GM10266 (cell line): ENCODE data around the gene WNT9A.
"Not testable (repeated sequence)": the region's sequence is repeated elsewhere in the genome, so short reads cannot be mapped to it uniquely, and the experiment has no call there.

ENCODE experiments used
- DNase-seq: peaks from one replicate; pipeline ENCODE4 v3.0.0; 2012; ENCODE audit errors: extremely low spot score
- TF ChIP-seq, protein P1 (sequence below): IDR thresholded peaks from 2 replicates; pipeline ENCODE4 v1.5.1; 2012; ENCODE audit warnings: mild to moderate bottlenecking, low read depth; ENCODE audit not compliant: control insufficient read depth, insufficient read depth; ENCODE audit errors: missing control alignments

The WNT9A gene

GRCh38 chr1:227880342-227880924 is 67.3 kb downstream of the WNT9A start:
- no peak for DNase-seq
- TF ChIP-seq, protein P1, sequence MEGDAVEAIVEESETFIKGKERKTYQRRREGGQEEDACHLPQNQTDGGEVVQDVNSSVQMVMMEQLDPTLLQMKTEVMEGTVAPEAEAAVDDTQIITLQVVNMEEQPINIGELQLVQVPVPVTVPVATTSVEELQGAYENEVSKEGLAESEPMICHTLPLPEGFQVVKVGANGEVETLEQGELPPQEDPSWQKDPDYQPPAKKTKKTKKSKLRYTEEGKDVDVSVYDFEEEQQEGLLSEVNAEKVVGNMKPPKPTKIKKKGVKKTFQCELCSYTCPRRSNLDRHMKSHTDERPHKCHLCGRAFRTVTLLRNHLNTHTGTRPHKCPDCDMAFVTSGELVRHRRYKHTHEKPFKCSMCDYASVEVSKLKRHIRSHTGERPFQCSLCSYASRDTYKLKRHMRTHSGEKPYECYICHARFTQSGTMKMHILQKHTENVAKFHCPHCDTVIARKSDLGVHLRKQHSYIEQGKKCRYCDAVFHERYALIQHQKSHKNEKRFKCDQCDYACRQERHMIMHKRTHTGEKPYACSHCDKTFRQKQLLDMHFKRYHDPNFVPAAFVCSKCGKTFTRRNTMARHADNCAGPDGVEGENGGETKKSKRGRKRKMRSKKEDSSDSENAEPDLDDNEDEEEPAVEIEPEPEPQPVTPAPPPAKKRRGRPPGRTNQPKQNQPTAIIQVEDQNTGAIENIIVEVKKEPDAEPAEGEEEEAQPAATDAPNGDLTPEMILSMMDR, result no peak

GRCh38 chr1:227877810-227878209 is 69.9 kb downstream of the WNT9A start:
- DNase-seq, result not testable (repeated sequence)

DNA sequence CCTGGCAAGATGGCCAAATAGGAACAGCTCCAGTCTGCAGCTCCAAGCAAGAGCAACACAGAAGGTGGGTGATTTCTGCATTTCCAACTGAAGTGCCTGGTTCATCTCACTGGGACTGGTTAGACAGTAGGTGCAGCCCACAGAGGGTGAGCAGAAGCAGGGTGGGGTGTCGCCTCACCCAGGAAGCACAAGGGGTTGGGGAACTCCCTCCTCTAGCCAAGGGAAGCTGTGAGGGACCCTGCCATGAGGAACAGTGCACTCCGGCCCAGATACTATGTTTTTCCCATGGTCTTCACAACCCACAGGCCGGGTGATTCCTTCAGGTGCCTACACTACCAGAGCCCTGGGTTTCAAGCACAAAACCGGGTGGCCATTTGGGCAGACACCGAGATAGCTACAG is 75.8 kb downstream of the WNT9A start:
- not testable (repeated sequence) for DNase-seq

DNA sequence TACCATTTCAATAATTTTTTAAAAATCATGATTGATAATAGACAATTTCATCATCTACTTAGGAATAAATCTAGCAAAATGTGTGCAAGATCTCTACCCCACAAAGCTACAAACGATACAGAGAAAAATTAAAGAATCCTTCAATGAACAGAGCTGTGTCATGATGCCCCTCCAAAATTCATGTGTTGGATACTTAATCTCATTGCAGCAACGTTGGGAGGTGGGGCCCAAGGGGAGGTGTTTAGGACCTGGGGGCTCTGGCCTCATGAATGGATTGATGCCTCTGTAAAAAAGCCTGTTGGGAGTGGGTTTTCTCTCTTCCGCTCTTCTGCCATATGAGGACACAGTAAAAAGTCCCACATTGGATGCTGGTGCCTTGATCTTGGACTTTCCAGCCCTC is 77.4 kb downstream of the WNT9A start:
- TF ChIP-seq, protein P1, result no peak
- no peak for DNase-seq

- TF ChIP-seq, protein P1, result no peak
- no peak for DNase-seq
Measured at GRCh38 chr1:227869851-227870305, 77.9 kb downstream of the WNT9A start.

DNA sequence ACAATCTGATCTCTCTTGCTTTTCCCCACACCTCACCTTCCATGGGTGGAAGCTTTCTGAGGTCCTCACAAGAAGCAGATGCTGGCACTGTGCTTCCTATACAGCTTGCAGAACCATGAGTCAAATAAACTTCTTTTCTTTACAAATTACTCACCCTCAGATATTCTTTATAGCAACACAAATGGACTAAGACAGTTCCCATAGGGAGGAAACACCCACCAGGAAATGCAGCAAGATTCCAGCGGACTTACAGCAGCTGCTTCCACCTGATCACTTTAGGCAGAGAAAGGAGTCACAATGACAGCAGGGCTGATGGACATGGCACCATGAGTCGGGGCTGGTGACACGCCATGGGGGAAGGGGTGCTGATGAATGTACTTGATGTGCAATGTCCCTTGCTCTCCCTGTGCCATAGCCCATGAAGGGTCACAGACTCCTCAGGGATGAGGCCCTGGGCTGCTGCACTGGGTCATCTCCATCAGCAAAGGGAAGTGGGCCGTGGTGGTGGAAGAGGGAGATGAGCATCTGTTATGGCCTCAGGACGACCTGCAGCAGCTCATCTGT is 78.4 kb downstream of the WNT9A start:
- no peak for DNase-seq
- TF ChIP-seq, protein P1, result no peak
